ENCODE results near the gene SPHK1. TPM values are rescaled to one million over a fixed set of nuclear protein-coding genes. Genes with fewer than 3 reads are reported as not detected.
"Not testable (repeated sequence)": the region's sequence is repeated elsewhere in the genome, so short reads cannot be mapped to it uniquely, and the experiment has no call there.

Gene SPHK1
- total RNA-seq, 6 donors from 2014 or later, result 5.5 to 16.6 (median 9.5) TPM

- peak overlapping the region in 1 of 4 donors; percentile 91 for H3K4me3 ChIP-seq
- H3K36me3 ChIP-seq, result no peaks in the 10 kb centered on the region
- 60 to 63% methylated on average over 13 of the region's 13 CpGs for WGBS, 2 donors
- no peaks in the 10 kb centered on the region for H3K9me3 ChIP-seq
- no peak for TF ChIP-seq POLR2AphosphoS5 (IDR thresholded peaks at IDR 0.05)
- no peak for TF ChIP-seq EP300 (IDR thresholded peaks at IDR 0.05)
- TF ChIP-seq POLR2A (IDR thresholded peaks at IDR 0.05), result no peak
- no peak for TF ChIP-seq CTCF (IDR thresholded peaks at IDR 0.05)
- no peak for ATAC-seq (ENCODE audit: low FRiP score in 2 of 2)
- H3K27ac ChIP-seq, result no peak overlapping the region
- H3K27me3 ChIP-seq, result no peaks in the 10 kb centered on the region
- no peak for DNase-seq
- H3K4me1 ChIP-seq, result peaks cover 9 to 29% (median 12%) of the 10 kb centered on the region in 4 donors
Measured at GRCh38 chr17:76354747-76355310, 29.6 kb upstream of the SPHK1 start.

GRCh38 chr17:76356803-76357456 is 27.5 kb upstream of the SPHK1 start:
- no peak for DNase-seq
- ATAC-seq (ENCODE audit: low FRiP score in 2 of 2), result no peak
- 57 to 60% methylated on average over 12 of the region's 12 CpGs for WGBS, 2 donors
- Histone ChIP-seq H3K36me3 (no peaks in the 10 kb centered on the region), H3K27ac (no peak overlapping the region), H3K4me1 (peaks cover 10 to 31% (median 19%) of the 10 kb centered on the region in 4 donors), H3K27me3 (no peaks in the 10 kb centered on the region), H3K4me3 (no peak overlapping the region), H3K9me3 (no peaks in the 10 kb centered on the region)
- TF ChIP-seq POLR2A (IDR thresholded peaks at IDR 0.05) (no peak), EP300 (IDR thresholded peaks at IDR 0.05) (no peak), POLR2AphosphoS5 (IDR thresholded peaks at IDR 0.05) (no peak), CTCF (IDR thresholded peaks at IDR 0.05) (no peak)

GRCh38 chr17:76357597-76358158 is 26.7 kb upstream of the SPHK1 start:
- Histone ChIP-seq H3K4me1 (peaks cover 15 to 30% (median 24%) of the 10 kb centered on the region in 4 donors), H3K4me3 (no peak overlapping the region), H3K9me3 (no peaks in the 10 kb centered on the region), H3K27me3 (no peaks in the 10 kb centered on the region), H3K36me3 (no peaks in the 10 kb centered on the region), H3K27ac (no peak overlapping the region)
- 58 to 89% methylated on average over 3 to 6 of the region's 6 CpGs for WGBS, 2 donors
- no peak for DNase-seq
- no peak for TF ChIP-seq POLR2A (IDR thresholded peaks at IDR 0.05)
- TF ChIP-seq EP300 (IDR thresholded peaks at IDR 0.05), result no peak
- no peak for TF ChIP-seq POLR2AphosphoS5 (IDR thresholded peaks at IDR 0.05)
- ATAC-seq (ENCODE audit: low FRiP score in 2 of 2), result no peak

GRCh38 chr17:76359375-76359774 is 25.0 kb upstream of the SPHK1 start:
- Histone ChIP-seq H3K27ac (no peak overlapping the region), H3K4me3 (no peak overlapping the region), H3K36me3 (no peaks in the 10 kb centered on the region), H3K4me1 (peaks cover 12 to 25% (median 22%) of the 10 kb centered on the region in 4 donors), H3K9me3 (no peaks in the 10 kb centered on the region), H3K27me3 (no peaks in the 10 kb centered on the region)
- no peak for TF ChIP-seq EP300 (IDR thresholded peaks at IDR 0.05)
- TF ChIP-seq POLR2AphosphoS5 (IDR thresholded peaks at IDR 0.05), result no peak
- no peak for TF ChIP-seq CTCF (IDR thresholded peaks at IDR 0.05)
- TF ChIP-seq POLR2A (IDR thresholded peaks at IDR 0.05), result no peak
- WGBS, 2 donors, result 90 to 91% methylated on average over 6 of the region's 6 CpGs
- ATAC-seq (ENCODE audit: low FRiP score in 2 of 2), result no peak
- DNase-seq, result no peak

GRCh38 chr17:76359776-76360175 is 24.6 kb upstream of the SPHK1 start:
- not testable (repeated sequence) for H3K27ac ChIP-seq; H3K9me3 ChIP-seq; H3K36me3 ChIP-seq; ATAC-seq (ENCODE audit: low FRiP score in 2 of 2); H3K27me3 ChIP-seq; H3K4me3 ChIP-seq; DNase-seq
- 91 to 93% methylated on average over 6 of the region's 6 CpGs for WGBS, 2 donors
- H3K4me1 ChIP-seq, result peaks cover 9 to 21% (median 18%) of the 10 kb centered on the region in 4 donors
